ENCODE measurements around the gene ST3GAL2. TPM values are rescaled to one million over a fixed set of nuclear protein-coding genes. Genes with fewer than 3 reads are reported as not detected.

The ST3GAL2 gene
- total and polyA plus RNA-seq, 10 of the 15 experiments (the other 5 are each of a cell fraction or from before 2014, with no cell fraction given) = 0.95 to 61.7 (median 25.9) TPM

- TF ChIP-seq REST (IDR thresholded peaks at IDR 0.05; ENCODE audit: low read depth, low read length) (no peak), HDAC2 (IDR thresholded peaks at IDR 0.05) (no peak), ELK1 (IDR thresholded peaks at IDR 0.05; ENCODE audit: low read depth, low read length) (no peak), CHD1 (IDR thresholded peaks at IDR 0.05; ENCODE audit: low read depth, low read length) (no peak), RELB (IDR thresholded peaks at IDR 0.05; ENCODE audit: low read depth) (no peak), STAT3 (IDR thresholded peaks at IDR 0.05; ENCODE audit: low read depth, low read length) (no peak)
Measured at GRCh38 chr16:70370924-70371323, 68.0 kb downstream of the ST3GAL2 start (continued).

All from GM12878 (cell line).